Adipocyte (in vitro differentiated cells): ENCODE measurements around the gene IFNLR1.
"Not testable (repeated sequence)": the region's sequence is repeated elsewhere in the genome, so short reads cannot be mapped to it uniquely, and the experiment has no call there.

ENCODE experiments used
- DNase-seq: peaks from one replicate; pipeline ENCODE4 v3.0.0-alpha.2; 2015; ENCODE audit warnings: low read depth
- H3K27me3 ChIP-seq: replicated peaks from 2 replicates; pipeline ENCODE4 v1.7.0; 2013; ENCODE audit warnings: mild to moderate bottlenecking, low read length, moderate library complexity; ENCODE audit not compliant: control insufficient read depth, insufficient read depth
- H3K36me3 ChIP-seq: 2 replicates; pipeline ENCODE4 v1.7.0; 2013; ENCODE audit warnings: low read length, mild to moderate bottlenecking, moderate library complexity; ENCODE audit not compliant: control insufficient read depth, insufficient read depth, severe bottlenecking
- H3K4me1 ChIP-seq: 2 replicates; pipeline ENCODE4 v1.7.0; 2013; ENCODE audit warnings: mild to moderate bottlenecking, low read length, moderate library complexity; ENCODE audit not compliant: control insufficient read depth, insufficient read depth
- H3K4me3 ChIP-seq: 2 replicates; pipeline ENCODE4 v1.7.0; 2013; ENCODE audit warnings: mild to moderate bottlenecking, low read length, moderate library complexity
- H3K9ac ChIP-seq: 2 replicates; pipeline ENCODE4 v1.7.0; 2013; ENCODE audit warnings: mild to moderate bottlenecking, low read length, moderate library complexity
- H3K9me3 ChIP-seq: 2 replicates; pipeline ENCODE4 v1.7.0; 2013; ENCODE audit warnings: mild to moderate bottlenecking, low read length, moderate library complexity; ENCODE audit not compliant: control insufficient read depth

IFNLR1 gene

DNA sequence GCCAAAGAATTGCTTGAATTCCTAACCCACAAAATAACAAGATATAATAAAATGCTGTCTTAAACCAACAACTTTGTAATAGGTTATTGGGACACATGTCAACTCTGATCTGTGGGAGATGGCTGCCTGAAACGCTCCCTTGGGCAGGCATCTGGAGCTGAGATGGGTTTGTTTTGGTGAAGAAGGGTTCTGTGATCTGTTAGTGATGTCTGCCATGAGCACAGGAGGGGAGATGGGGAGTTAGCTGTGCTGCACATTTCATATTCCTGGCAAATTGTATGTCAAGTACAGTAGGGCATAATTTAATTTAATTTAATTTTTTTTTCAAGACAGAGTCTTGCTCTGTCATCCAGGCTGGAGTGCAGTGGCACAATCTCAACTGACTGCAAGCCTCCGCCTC is 34.2 kb upstream of the IFNLR1 start:
- DNase-seq = no peak
- no peak overlapping the region for H3K9ac ChIP-seq
- peaks cover 65% of the 10 kb centered on the region for H3K27me3 ChIP-seq
- H3K4me1 ChIP-seq = no peaks in the 10 kb centered on the region
- no peak overlapping the region for H3K4me3 ChIP-seq
- no peaks in the 10 kb centered on the region for H3K36me3 ChIP-seq
- H3K9me3 ChIP-seq = no peaks in the 10 kb centered on the region

DNA sequence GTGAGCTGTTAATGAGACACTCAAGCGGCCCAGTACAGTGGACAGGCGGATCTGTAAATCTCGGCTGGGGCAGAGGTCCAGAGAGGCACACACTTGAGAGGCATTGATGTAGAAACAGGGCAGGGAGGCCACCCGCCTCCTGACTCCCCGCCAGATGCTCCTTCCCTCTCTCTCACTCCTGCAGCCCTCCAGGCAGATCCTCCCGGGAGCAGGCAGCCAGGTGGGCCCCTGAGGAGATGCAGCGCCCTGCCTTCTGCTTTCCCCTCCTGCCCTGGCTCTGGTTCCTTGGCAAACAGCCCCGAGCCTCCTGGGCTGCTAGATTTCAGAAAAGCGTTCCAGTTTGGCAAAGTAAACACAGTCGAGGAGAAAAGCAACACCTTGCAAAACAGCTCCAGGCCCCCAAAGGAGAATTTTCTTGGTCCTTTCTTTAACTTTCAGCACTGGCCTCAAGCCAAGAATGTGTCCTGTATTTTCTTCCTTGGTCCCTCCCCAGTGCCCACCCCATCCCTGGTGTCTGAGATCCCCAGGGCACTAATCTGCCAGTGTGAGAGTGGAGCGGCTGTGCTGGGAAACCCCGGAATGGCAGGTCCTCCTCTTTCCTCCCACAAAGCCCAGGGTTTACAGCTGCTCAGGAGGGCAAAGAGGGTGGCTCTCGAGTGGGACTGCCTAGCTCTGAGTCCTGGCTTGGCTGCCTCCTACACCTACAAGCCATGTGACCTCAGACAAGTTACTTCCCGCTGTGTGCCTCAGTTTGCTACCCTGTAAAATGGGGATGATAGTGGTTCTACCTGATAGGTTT is 29.4 kb upstream of the IFNLR1 start:
- no peak overlapping the region for H3K4me3 ChIP-seq
- H3K9ac ChIP-seq = no peak overlapping the region
- no peaks in the 10 kb centered on the region for H3K36me3 ChIP-seq
- no peaks in the 10 kb centered on the region for H3K9me3 ChIP-seq
- H3K4me1 ChIP-seq = no peaks in the 10 kb centered on the region
- DNase-seq = peak; percentile 9
- H3K27me3 ChIP-seq = peaks cover 60% of the 10 kb centered on the region

DNA sequence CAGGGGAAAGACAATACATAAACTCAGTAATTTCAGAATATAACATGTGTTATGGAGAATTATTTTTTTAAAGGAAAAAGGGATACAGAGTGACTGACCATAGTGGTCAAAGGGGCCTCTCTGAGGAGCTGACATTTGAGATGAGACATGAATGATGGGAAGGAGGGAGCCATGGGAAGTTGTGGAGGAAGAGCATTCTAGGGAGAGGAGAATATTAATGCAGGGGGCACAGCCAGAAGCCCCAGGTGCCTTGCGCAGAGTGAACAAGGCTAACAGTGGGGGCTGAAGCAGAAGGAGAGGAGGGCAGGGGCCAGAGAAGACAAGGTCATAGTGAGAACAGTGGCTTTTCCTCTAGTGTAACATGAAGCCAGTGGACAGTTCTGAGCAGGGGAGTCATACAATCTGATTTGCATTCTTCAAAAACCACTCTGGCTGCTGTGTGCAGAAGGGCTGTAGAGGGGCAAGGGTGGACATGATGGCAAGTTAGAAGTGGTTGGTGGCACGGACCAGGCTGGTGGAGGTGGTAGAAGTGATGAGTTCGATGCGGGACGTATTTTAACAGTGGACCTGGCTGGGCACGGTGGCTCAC is 28.2 kb upstream of the IFNLR1 start:
- no peaks in the 10 kb centered on the region for H3K36me3 ChIP-seq
- H3K4me1 ChIP-seq = no peaks in the 10 kb centered on the region
- H3K9me3 ChIP-seq = no peaks in the 10 kb centered on the region
- no peak overlapping the region for H3K9ac ChIP-seq
- peak; percentile 13 for DNase-seq
- H3K4me3 ChIP-seq = no peak overlapping the region
- H3K27me3 ChIP-seq = peaks cover 59% of the 10 kb centered on the region

DNA sequence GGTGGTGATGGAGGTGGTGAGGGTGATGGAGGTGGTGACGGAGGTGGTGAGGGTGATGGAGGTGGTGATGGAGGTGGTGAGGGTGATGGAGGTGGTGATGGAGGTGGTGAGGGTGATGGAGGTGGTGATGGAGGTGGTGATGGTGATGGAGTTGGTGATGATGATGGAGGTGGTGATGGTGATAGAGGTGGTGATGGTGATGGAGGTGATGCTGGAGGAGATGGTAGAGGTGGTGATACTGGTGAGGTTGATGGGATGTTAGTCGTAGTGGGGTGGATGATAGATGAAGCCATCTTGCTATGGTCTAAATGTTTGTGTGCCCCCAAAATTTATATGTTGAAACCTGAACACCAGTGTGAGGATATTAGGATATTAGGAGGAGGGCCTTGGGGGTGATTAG is 25.3 kb upstream of the IFNLR1 start:
- H3K27me3 ChIP-seq = peaks cover 51% of the 10 kb centered on the region
- no peak for DNase-seq

DNA sequence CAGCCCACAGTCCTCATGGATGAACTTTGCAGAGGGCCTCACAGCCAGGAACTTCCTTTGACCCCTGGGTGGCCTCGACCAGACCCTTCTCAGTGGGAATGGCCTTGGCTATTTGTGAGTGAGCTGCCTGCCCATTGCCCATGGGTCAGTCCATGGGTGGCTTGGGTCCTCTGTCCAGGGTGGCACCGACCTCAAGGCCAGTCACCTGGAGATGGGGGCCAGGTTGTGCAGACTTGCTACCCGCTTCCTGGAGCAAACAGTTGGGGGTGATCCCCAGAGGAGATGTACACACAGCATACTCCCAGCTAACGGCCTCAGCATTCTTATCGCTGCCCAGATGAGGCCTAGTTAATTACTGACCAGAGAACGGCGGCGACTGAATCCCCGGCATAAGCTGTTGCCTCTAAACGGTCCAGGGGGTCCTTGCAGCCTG is 23.1 kb upstream of the IFNLR1 start:
- Histone ChIP-seq H3K4me1 (no peaks in the 10 kb centered on the region), H3K9ac (no peak overlapping the region), H3K9me3 (no peaks in the 10 kb centered on the region), H3K27me3 (peaks cover 48% of the 10 kb centered on the region), H3K36me3 (no peaks in the 10 kb centered on the region), H3K4me3 (no peak overlapping the region)
- no peak for DNase-seq

More for the DNA sequence above, 25.3 kb upstream of the IFNLR1 start:
- Histone ChIP-seq H3K36me3 (no peaks in the 10 kb centered on the region), H3K4me1 (no peaks in the 10 kb centered on the region), H3K9me3 (no peaks in the 10 kb centered on the region), H3K9ac (no peak overlapping the region), H3K4me3 (no peak overlapping the region)

DNA sequence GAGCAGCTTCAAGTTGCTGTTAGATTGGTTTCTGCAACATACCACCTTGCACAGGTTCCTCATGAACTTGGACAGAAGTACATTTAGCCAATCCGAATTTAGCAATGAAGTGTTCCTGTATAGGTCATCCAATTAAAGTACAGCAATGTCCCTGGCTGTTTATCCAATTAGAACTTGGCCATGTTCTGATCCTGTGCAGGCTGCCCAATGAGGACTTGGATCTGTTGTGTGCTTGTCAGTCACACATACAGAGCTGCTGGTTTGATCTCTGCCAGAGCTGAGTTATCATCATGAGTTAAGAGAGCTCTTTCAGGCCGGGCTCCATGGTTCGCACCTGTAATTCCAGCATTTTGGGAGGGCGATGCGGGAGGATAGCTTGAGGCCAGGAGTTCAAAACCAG is 22.0 kb upstream of the IFNLR1 start:
- Histone ChIP-seq H3K27me3 (peaks cover 37% of the 10 kb centered on the region), H3K9me3 (no peaks in the 10 kb centered on the region), H3K4me3 (no peak overlapping the region), H3K4me1 (no peaks in the 10 kb centered on the region), H3K36me3 (no peaks in the 10 kb centered on the region), H3K9ac (no peak overlapping the region)
- DNase-seq = no peak

DNA sequence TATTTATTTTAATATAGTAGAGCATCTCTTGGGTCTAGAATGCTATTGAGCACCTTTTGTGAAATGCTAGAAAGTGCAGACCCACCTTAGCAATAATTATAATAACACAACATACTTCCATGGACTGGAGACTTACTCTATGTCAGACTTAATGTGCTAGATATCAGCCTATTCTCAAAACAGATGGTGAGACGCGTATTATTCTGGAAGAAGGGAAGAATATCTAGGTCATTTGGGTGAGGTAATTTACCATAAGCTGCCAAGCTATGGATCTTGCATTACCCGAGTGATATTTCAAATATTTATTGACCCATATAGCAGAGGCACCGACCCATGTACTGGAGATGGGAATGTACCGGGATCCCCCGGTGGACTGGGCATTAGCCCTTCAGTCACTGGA is 20.6 kb upstream of the IFNLR1 start:
- no peaks in the 10 kb centered on the region for H3K36me3 ChIP-seq
- DNase-seq = no peak

DNA sequence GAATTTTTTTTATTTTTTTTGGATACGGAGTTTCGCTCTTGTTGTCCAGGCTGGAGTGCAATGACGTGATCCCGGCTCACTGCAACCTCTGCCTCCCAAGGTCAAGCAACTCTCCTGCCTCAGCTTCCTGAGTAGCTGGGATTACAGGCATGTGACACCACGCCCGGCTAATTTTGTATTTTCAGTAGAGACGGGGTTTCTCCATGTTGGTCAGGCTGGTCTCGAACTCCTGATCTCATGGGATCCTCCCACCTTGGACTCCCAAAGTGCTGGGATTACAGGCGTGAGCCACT is 20.3 kb upstream of the IFNLR1 start:
- peaks cover 30% of the 10 kb centered on the region for H3K27me3 ChIP-seq
- H3K36me3 ChIP-seq, H3K4me3 ChIP-seq, H3K4me1 ChIP-seq, H3K9ac ChIP-seq, DNase-seq, H3K9me3 ChIP-seq: not testable (repeated sequence)

More for the DNA sequence above, 20.6 kb upstream of the IFNLR1 start:
- Histone ChIP-seq H3K4me1 (no peaks in the 10 kb centered on the region), H3K4me3 (no peak overlapping the region), H3K9me3 (no peaks in the 10 kb centered on the region), H3K9ac (no peak overlapping the region), H3K27me3 (peaks cover 30% of the 10 kb centered on the region)

DNA sequence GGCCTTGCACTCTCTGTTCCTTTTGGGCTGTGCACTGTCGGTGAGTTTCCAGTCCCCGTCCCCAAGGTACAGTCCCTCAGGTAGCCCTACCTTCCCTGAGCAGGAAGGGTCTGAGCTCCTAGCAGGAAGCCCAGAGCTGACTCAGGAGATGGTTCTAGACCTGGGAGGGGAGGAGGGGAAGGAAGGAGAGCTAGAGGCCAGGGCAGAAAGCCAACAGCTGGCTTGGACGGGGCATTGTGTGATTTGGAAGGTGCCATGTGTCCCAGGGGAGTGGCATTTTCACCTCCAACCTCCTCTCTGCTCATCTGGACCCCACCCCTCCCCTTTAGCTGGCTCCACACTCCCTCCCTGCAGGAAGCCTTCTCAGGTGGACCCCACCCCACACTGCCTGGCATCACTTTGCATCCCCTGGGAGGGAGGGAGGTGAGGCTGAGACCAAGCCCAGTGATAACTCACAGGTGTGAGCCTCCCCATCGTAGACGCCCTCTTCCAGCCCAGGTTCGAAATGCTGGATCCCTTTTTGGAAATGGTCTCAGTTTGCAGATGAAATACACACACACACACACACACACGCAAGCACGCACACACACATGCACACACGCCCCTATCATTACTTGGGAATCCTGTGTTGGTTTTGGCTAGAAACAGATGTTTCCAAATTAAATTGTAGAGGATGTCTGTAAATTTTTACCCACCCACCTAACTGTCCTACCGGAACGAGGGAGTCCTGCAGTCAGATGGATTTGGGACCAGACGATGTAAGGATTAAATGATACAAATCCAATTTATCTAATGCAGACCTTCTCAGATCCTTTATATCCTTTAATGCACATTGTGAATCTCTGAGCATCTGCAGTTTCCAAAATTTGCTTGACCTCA is 19.7 kb upstream of the IFNLR1 start:
- peaks cover 4% of the 10 kb centered on the region for H3K4me1 ChIP-seq
- H3K36me3 ChIP-seq = no peaks in the 10 kb centered on the region
- no peak overlapping the region for H3K4me3 ChIP-seq
- H3K27me3 ChIP-seq = peaks cover 30% of the 10 kb centered on the region
- no peak overlapping the region for H3K9ac ChIP-seq
- no peaks in the 10 kb centered on the region for H3K9me3 ChIP-seq
- DNase-seq = no peak

DNA sequence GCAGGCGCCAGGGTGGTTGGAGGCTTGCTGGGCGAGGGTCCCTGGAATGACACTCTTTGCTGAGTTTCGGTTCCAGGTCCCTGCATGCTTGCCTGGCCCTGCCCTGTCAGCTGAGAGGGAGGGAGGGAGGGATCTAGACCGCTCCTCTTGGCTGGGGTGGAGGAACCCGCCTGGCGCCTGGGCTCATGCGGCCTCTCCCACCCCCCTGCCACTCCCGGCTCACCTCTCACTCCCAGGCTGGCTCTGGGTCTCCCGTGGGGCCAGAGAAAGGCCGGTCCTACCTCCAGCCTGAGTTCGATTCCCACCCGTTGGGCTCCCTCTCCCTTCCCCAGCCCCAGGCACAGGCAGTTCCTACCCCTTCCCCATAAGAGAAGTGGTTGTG is 19.0 kb upstream of the IFNLR1 start:
- H3K27me3 ChIP-seq = peaks cover 30% of the 10 kb centered on the region
- no peaks in the 10 kb centered on the region for H3K36me3 ChIP-seq
- H3K4me1 ChIP-seq = peaks cover 4% of the 10 kb centered on the region
- no peak overlapping the region for H3K9ac ChIP-seq
- DNase-seq = no peak
- no peak overlapping the region for H3K4me3 ChIP-seq
- H3K9me3 ChIP-seq = no peaks in the 10 kb centered on the region

DNA sequence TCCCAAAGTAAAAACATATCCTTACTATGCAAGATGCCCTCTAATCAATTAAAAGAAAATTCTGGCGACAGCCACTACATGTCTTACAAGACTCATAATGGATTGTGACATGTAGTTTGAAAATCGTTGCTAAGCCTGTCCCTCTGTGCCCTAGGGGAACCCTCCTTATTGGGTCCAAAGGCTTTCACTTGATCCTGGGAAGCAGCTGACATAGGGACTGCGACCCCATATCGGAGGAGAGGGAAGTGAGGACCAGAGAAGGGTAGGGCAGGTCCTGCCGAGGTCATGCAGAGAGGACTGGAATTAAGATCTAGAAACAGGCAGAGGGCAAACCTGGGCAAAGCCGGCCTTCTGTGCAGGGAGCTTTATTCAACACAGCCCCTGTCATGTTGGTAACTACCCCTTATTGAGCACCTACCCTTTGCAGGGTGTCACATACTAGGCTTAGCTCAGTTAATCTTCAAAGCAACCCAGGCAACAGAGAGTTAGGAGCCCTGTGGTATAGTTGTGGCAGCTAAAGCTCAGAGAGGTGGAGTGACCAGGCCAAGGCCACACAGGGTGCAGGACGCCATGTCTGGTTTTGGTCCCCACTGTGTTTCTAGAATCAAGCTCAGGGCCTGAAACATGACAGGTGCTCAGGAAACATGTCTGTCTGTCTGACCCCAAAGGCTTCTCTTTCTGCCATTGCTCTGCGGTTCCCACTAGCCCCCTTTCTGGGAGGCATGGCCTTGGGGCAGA is 18.4 kb upstream of the IFNLR1 start:
- no peak overlapping the region for H3K9ac ChIP-seq
- H3K36me3 ChIP-seq = no peaks in the 10 kb centered on the region
- no peaks in the 10 kb centered on the region for H3K9me3 ChIP-seq
- H3K27me3 ChIP-seq = peaks cover 25% of the 10 kb centered on the region
- H3K4me1 ChIP-seq = peaks cover 4% of the 10 kb centered on the region
- DNase-seq = no peak
- H3K4me3 ChIP-seq = no peak overlapping the region
